Stimulated activated CD8-positive, alpha-beta memory T cell treated with anti-CD3 and anti-CD28 coated beads, Interleukin-2, amount 100 ng/mL, for 48 hours (primary cell): ENCODE measurements around the gene VPS13D.
"Not testable (repeated sequence)": the region's sequence is repeated elsewhere in the genome, so short reads cannot be mapped to it uniquely, and the experiment has no call there.

Experiments used
- DNase-seq, 2 donors: peaks; one replicate each; pipeline ENCODE4 v3.0.0-alpha.2; 2020; ENCODE audit warnings: low read depth in 2 of 2

Gene VPS13D

GRCh38 chr1:12284486-12284885 is 54.7 kb downstream of the VPS13D start:
- DNase-seq, result no peak

DNA sequence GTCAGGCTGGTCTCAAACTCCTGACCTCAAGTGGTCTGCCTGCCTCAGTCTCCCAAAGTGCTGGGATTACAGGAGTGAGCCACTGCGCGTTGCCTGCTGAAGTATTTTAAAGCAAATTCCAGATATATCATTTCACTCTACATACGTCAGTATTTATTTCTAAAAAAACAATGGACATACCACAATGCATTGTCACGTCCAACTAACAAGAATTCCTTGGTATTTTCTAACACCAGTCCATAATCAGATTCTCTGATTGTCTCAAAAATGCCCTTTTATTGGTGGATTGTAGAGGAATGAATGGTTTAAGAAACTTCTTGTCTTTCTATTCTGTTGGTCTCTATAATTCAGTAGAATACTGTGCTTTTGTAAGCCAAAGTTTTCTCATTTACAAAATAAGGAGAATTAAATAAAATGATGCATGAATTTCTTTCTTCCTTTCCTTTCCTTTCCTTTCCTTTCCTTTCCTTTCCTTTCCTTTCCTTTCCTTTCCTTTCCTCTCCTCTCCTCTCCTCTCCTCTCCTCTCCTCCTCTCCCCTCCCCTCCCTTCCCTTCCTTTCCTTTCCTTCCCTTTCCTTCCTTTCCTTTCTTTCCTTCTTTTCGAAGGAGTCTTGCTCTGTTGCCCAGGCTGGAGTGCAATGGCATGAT is 55.8 kb downstream of the VPS13D start:
- DNase-seq, result no peak

DNA sequence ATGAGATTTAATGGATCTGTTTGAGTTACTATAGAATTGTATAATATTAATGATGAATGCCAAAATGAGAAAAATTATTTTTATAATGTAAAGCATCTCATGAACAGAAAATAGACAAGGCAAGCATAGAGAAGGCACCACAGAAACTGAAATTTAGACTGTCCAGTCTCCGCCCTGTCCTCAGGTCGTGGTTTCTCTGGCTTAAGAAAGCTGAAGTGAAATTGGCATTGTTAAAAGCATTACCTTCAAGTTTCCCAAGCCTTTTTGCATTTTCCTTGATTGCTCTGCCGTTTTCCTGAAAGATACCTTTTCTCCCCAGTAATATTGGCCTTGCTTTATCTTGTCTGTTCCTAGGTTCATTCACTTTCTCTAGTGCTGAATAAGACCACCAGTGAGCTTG is 58.0 kb downstream of the VPS13D start:
- DNase-seq, result no peak

DNA sequence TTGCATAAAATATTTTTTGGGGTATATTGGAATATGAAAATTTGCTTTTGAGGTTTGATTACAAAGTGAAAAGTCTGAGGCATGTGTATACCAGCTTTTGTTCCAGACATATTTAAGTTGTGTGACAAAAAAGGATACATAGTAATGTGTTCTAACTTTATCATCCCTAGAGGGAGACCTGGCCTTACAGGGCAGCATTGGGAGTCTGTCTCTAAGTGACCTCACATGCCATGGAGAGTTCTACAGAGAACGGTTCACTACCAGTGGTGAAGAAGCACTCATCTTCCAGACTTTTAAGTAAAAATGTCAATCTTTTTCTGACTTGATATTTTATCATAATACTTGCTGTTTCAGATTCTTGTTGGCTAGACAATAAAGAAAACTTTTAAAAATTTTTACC is 61.0 kb downstream of the VPS13D start:
- no peak for DNase-seq

DNA sequence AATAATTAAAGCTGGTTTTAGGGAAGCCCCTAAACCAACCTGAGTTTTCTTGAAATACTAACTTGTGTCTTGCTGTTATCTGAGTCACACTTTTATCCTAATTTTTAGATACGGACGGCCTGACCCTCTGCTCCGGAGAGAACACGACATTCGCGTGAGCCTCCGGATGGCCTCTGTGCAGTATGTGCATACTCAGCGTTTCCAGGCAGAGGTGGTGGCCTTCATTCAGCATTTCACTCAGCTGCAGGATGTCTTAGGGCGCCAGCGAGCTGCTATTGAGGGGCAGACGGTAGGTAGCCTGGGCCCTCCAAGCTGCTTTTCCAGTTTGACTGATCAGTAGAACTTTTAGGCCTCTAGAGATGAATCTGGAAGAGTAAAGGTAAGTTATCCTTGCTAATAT is 63.6 kb downstream of the VPS13D start:
- no peak for DNase-seq

DNA sequence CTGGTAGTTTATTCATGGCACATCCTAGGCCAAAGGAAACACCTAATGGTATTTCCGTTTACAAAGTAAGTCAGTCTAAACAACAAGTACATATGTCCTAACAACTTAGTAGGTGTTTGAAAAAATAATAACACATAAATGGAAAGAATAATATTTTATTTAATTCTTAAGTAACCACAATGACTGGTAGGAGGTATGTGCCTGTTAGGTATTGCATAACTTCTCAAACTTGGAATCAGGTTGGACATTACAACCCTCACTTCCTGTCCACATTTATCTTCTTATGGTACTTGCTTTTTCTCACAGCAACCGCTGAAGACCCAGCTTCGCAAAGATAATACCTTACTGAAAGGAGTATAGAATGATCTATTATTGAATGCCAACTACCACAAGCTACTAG is 64.2 kb downstream of the VPS13D start:
- no peak for DNase-seq

GRCh38 chr1:12296016-12296415 is 66.2 kb downstream of the VPS13D start:
- DNase-seq, result no peak

- DNase-seq, result no peak
Observed at GRCh38 chr1:12296623-12297022, 66.8 kb downstream of the VPS13D start.

GRCh38 chr1:12300706-12301105 is 70.9 kb downstream of the VPS13D start:
- DNase-seq, result no peak

- no peak for DNase-seq
Observed at GRCh38 chr1:12301518-12302237, 71.8 kb downstream of the VPS13D start.

DNA sequence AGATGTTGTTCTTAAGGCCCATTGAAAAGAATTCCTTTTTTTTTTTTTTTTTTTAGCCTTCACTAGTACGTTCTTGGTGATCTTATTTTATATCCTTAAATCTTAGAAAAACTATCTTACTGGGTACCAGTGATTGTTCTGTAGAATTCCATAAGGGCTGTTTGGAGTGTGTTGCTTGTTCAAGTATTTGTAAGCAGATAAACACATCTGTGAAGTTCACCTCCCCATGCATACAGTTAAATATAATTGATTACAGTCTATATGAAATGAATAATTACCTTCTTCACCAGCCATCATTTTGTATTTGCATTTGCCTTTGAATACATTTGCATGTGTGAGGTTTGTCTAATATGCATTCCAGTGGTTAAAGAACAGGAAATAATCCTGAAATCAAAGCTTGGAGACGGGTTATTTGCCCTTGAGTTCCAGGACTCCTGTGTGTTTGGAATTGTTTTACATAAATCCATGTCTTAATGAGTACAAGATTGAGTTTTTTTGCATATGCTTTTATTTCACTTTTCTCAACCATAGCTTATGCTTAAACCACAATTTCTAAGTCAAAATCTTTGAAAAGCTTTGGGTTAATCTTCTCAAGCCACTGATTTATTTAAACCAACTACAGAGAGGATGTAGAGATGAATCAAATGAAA is 73.1 kb downstream of the VPS13D start:
- DNase-seq, result no peak

DNA sequence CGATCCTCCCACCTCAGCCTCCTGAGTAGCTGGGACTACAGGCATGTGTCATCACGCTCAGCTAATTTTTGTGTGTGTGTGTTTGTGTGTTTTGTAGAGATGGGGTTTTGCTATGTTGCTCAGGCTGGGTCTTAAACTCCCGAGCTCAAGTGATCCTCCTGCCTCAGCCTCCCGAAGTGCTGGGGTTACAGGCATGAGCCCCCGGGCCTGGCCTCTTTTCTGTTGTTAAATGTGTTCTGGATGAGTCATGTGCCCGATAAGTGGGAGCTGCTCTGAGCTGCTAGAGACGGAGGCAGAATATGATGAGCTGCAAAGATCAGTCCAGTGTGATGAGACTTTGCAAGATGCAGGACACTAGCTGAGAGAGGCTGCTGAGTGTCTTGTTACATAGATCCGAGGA is 75.5 kb downstream of the VPS13D start:
- no peak for DNase-seq

DNA sequence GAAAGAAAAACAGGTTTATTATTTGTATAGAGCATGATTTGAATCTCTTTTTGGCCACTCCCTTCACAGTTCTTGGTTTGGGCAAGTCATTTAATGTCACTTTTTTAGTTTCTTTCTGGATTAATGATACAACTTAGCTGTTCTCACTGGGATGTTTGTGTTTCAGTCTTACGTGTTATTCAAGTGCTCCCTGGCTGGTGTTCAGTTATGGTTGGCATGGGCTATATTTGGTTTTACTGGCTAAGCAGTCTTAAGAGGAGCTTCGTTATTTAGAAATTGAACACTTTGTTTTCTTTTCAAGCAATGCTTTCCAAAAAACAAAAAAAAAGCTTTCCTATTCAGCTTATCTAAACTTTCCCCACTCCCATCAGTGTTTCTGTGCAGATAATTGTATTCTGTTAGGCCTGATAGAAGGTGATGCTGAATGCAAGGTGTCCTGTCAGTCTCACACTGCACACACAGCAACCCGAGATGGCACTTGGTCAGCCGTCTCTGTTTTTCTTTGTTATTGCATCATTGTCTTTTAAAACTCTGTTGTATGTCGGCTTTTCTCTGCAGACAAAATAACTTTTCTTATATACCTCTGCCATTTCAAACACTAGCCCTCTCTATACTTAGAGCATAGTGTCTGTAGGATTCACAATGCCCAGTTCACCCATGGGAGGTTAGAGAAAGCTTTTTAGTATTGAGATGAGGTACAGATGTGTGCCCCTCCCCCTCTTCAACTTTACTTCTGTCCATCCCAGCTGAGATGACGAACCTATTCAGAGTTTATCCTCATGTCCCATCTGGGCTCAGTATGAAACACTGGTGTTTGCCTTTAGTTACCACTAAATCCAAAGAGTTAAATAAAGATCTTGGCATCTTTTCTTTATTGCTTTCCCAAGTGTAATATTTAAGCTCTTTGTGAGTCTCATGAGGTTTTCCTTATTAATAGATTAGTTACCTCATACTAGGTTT is 80.2 kb downstream of the VPS13D start:
- no peak for DNase-seq

DNA sequence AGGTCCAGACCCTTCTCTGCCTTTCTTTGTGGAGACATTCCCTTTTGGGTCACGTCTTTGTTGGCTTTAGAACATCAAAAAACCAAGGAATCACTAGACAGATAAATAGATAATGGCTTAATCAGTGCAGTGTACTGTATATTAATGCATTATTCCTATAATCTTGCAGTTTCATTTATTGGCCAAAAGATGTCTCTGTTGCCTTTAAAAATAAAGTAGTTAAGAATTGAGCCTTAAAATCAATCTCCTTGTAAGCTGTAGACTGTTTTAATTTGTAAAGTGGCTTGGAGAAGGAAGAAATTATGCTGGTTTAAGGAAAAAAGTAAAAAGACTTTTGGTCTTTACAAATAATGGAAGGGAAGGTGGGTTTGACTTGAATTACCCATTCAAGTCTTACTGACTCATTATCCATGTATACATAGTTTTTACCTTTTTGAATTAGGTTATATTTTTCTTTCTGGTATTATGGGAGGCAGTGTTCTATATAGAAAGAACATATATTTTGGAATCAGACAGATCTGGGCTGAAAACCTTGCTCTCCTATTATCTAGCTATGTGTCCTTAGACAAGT is 84.6 kb downstream of the VPS13D start:
- DNase-seq, result no peak

DNA sequence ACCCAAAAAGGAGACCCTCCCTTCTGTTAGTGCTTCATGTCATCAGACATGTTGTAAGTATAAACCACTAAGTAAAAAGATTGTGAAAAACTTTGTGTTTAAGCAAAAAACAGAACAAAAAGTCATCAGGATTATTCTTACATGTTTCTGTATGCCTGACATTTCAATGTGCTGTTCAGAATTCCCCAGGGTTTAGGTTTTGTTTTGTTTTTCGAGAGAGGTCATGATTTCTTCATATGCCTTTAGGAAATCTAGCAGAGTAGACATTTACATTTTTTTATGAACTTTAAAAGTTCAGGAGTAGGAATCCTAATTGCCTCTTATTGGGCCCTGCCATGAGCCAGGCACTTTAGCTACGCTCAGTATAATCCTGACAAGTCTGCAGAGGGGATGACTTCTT is 85.3 kb downstream of the VPS13D start:
- DNase-seq, result no peak

DNA sequence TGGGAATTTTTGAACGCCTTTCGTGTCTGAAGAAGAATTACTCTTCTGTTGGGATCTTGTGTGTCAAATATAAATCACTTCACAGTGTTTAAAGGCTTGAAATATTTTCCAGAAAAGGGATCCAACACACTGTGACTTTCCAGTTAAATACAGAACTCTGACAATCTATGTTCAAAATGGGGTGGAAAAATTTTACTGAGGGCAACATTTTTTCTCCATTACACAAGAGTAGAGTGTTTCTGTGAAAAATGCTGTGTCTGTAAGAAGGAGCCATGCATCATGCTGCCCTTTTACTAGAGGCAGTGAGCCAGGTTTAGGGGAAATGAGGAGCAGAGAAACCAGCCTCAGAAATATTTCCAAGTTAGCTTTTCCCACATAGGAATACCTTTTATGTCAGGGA is 86.5 kb downstream of the VPS13D start:
- no peak for DNase-seq

- no peak for DNase-seq
Observed at GRCh38 chr1:12320486-12320885, 90.7 kb downstream of the VPS13D start.

DNA sequence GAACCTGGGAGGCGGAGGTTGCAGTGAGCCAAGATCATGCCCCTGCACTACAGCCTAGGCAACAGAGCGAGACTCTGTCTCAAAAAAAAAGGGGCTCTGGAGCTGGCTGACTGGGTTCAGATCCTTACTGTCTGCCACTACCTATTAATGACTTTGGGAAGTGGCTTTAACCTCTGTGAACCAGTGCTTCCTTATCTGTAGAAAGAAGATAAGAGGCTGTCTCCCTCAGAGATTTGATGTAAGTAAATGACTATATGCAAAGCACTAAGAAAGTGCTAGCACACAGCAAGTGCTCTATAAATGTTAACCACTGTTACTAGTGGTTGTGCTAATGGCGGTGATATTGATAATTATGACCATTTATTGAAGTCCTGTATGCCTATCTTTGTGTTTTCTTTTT is 94.6 kb downstream of the VPS13D start:
- DNase-seq, result no peak

- DNase-seq, result not testable (repeated sequence)
Observed at GRCh38 chr1:12324973-12325372, 95.1 kb downstream of the VPS13D start.

DNA sequence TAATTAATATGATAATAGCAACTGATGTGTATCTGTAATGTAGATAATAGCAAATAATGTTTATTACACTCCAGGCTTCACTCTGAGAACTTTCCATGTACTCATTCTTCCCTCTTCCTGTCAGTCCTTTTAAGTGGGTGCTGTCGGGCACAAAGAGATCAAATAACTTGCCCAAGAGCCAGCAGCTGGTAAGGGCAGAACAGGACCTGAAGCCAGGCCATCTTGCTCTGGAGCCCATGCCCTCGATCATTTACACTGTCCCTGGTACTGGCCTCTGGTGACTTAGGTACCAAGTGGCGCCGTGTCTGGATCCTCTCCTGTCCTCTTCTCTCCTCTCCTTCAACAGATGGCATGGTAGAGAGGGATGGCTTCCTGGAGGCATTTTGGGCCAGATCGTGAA is 97.2 kb downstream of the VPS13D start:
- DNase-seq, result no peak

DNA sequence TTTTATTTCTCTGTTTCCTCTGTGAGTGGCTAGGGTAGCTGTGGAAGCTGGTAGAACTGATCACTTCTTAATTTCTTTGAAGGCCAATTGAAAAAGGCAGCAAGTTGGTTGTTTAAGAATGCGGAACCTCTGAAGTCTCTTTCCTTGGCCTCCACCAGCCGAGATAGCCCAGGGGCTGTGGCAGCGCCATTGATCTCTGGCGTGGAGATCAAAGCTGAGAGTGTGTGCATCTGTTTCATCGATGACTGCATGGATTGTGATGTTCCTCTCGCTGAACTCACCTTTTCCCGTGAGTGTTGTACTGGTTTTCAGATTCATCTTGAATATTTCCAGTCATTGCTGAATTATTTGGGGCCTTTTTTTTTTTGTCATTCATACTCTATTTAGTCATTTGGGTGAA is 97.7 kb downstream of the VPS13D start:
- no peak for DNase-seq
